Skeletal muscle cell (primary cell): ENCODE data around the gene COL4A1.

ENCODE experiments used
- DNase-seq: peaks from one replicate; pipeline ENCODE4 v3.0.0-alpha.2; 2010; ENCODE audit warnings: low read depth
- H3K4me3 ChIP-seq: 2 replicates; pipeline ENCODE4 v1.5.1; 2011; ENCODE audit warnings: low read depth, mild to moderate bottlenecking, control low read depth, low read length, moderate library complexity

The COL4A1 gene

DNA sequence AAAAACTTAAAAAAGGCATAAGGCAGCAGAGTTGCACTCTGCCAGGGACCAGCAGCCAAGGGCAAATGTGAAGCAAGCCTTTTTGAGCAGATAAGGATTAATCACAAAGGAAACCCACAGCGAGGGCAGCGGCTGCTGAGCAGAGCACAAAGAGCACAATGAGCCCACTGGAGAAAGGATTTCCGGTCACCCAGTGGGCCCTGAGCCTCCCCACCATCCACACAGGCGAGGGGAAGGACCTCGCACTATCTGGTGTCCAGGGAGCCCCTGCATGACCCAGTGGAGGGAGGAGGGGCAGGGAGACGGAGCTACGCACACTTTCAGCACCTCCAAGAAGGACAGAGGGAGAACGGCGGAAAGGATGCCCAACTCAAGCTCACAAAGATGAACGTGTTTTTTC lies 40.0 kb downstream of the COL4A1 start:
- no peak for DNase-seq
- H3K4me3 ChIP-seq, result no peak overlapping the region

DNA sequence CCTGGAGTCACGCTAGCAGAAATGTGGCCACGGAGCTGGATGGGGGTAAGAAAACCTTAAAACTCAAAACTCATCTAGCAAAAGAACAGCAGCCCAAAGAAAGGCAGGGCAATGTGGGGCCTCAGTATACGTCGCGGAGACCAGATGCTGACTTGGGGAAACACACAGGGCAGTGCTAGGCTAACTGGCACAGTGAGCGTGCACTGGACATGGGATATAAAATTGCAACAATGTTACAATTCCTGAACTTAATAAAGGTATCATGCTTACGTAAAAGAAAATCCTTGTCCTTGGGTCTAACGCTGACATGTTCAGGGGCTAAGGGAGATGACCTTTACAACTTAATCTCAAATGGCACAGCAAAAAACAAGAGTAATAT lies 40.5 kb downstream of the COL4A1 start:
- no peak overlapping the region for H3K4me3 ChIP-seq
- DNase-seq, result no peak

DNA sequence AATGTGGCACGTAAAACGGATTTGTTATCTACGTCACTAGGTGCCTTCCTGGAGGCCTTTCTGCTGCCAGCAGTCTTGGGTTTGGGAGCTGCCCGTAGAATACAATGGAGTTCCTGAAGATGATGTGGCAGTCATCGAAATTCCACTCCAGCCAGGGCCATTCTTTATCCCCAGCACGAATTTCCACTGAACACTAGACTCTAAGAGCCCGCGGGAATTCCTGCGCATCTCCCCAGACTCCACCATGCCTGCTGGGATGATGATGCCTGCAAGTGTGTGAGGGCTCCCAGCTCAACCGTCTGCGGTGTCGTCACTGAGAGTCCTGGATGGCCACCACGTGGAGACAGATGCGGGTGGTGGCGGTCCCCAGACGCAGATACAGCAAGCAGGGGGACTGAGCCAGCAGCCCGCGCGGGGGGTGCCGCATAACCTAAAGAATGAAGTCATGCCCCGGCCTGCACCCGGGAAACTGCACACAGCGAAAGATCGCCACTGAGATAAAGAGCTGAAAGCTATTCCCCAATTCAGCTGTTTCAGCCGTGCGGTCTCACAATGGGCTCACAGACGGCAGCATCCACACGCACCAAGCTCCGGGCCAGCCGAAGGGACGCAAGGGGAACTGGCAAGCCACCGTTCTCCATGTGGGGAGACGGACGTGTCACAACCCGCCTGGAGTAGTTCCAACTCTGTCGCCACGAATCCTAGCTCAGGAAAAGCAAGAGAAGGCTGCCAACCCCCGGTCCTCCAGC lies 41.1 kb downstream of the COL4A1 start:
- no peak for DNase-seq
- no peak overlapping the region for H3K4me3 ChIP-seq

DNA sequence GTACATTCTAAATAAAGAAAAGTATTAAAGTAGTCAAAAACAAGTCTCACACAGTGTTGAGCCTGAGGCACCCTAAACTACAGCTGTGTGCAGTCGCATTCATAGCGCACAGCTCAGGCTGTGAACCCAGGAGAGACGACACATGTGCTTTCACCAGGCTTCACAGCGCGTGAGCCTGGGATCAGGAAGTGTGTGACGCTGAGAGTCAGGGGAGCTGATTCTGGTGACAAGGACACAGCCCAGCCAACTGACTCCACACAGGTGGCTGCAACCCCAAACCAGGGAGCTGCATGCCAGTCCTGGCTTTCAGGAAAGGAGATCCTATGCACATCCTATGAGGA lies 41.6 kb downstream of the COL4A1 start:
- DNase-seq, result no peak
- no peak overlapping the region for H3K4me3 ChIP-seq

DNA sequence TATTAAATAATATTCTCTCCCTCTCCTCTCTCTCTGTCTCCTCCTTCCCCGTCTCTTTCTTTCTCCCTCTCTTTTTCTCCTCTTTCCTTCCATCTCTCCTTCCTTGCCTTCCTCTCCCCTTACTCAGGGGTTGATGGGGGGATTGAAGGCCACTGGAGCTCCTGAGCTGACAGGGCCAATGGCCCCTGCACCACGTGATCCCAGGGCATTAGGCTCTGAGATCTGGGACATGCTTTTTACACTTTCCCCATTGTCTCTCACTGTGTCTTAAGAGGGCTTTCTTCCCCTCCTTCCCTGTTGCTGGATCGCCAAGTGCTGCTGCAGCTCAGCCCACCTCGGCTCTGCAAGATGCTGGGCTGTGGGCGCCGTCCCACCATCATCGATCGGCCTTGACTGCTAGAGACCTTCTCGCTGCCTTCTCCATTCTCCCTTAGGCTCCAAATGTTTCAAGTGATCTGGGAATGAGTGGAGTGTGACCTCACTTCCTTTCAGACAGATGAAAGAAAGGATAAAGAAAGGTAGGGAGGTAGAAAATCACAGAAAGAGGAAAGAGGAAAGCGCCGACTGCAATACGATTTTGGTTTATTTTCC lies 42.2 kb downstream of the COL4A1 start:
- H3K4me3 ChIP-seq, result no peak overlapping the region
- no peak for DNase-seq

DNA sequence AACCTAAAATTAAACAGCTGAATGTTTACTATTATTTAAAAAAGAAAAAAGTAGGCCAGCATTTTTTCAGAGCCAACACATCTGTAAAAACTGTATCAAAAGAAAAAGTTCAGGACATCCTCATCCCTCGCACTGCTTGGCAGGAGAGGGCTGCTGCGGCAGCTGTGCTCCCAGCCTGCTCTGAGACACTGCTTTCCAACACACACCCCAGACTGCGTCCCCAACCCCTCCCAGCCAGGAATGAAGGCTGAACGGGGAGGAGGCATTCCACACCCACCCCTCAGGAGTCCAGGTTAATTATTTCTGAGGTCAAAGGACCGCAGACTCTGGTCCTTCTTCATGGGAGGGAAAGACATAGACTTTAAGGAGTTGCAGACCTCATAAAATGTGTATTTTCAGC lies 43.1 kb downstream of the COL4A1 start:
- no peak for DNase-seq
- H3K4me3 ChIP-seq, result no peak overlapping the region

DNA sequence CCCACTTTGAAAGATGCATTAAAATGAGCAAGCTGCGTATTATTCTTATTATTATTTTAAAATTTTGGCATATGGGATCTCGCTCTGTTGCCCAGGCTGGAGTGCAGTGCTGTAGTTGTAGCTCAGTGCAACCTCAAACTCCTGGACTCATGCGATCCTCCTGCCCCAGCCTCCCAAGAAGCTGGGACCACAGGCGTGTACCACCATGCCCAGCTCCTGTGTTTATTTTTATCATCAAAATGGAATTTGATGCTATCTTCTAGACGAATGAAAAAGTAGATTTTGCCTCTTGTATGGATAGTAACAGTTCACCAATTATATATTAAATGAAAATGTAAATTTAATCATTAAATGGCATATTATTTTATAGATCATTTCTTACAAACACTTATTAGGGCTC lies 43.6 kb downstream of the COL4A1 start:
- DNase-seq, result no peak
- no peak overlapping the region for H3K4me3 ChIP-seq

DNA sequence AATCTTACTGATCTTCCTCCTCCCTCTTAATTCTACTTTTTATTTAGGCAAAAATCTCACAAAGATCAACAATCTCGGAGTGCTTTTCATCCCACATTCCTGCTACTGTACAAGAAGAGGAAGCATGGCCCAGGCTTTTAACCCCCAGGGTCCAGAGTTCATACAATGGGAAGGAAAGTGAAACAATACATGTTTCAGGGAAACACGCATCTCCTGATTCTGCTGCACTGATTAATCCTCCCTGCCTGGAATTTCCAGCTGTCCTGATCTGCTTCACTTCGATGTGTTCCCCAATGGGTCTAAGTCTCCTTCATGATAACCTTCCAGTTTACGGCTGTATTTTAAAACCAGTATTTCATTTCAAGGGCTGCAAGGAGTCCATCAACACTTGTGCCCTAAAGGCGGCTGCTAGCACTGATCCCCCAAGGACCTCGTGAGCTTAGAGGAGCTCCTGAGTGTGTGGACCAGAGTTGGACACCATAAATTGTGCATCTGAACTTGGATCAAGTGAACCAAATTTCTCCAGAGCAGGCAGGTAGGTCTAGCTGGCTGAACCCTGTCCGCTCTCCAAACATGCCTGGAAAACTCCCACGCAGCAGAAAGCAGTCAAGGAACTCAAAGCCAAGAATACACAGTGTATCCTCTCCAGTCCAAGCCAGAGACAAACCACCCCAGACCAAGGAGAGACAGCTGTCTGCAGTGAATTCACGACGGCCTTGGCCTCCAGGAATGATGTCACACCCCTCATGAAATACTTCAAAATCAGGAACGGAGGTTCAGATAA lies 44.3 kb downstream of the COL4A1 start:
- no peak for DNase-seq
- no peak overlapping the region for H3K4me3 ChIP-seq

DNA sequence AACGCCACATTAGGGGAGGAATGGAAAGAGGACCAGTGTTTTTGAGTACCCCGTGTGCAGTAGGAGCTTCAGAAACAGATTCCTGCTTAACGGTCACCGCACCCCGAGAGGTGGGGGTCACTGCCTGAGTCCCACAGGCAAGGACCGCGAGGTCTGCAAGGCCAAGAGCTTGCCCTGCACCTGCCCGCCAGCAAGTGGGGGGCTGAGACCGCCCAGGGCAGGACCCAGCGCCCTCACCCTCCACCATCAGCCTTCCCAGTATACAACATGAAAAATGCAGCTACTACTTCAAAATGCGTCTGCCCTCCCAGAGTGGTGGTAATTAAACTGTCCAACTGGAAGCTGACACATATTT lies 44.9 kb downstream of the COL4A1 start:
- DNase-seq, result no peak

DNA sequence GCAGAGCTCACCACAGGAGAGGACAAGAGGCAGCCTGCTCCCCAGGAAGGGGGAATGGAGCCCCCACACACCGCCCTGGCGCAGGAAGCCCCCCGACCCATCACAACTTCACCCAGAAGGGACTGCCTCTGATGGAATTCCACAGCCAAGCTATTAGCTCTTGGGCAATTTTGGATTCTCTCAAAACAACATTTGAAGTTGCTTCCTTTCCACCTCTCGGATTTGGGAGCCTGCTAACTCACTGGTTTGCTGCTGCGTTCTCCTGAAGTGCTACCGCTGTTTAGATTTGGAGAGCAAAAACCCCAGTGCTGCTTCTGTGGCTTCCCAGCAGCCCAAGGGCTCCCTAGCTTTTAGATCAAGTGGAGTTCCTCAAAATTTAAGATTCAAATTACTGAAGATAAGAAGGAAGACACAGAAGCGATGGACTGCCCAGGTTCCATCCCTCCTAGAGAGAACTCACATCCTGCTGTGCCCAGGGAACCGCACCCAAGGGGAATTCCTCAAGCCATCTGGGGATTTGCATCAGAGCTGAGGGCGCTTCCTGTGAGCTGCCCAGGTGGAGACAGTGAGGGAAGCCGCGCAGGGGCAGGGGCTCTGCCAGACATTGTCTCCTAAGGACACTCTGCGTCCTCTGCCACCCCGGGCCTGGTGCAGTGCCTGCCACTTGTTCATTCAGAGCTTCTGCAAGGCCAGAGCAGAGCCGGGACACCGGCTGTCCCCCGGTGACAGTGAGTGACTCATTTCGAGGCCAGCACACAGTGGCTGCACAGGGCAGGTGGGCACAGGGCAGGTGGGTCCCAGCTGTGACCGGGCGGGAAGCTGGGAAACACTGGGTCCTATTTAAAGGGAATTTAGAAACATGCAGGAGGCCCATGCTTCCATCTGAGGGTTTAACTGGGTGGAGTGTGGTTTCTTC lies 45.5 kb downstream of the COL4A1 start:
- H3K4me3 ChIP-seq, result no peak overlapping the region
- DNase-seq, result no peak

More for the DNA sequence above, 44.9 kb downstream of the COL4A1 start:
- no peak overlapping the region for H3K4me3 ChIP-seq

DNA sequence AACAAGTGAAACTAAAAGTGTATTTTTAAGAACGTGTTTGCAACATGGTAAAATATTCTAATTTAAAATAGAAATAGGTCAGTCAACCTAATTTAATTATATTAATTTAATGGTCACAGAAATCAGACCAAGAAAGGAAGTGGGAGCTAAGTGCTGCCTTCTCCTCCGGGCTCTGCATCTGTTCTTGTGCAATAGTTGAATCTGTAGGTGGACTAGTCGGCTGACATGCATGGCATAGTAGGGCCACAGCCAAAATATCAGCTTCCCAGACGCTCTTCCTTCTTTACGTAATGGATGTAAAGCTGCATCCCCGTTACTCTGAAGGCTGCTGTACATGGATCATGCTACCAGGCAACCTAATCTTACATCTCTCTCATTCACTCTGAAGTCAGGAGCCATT lies 47.3 kb downstream of the COL4A1 start:
- no peak overlapping the region for H3K4me3 ChIP-seq
- no peak for DNase-seq

DNA sequence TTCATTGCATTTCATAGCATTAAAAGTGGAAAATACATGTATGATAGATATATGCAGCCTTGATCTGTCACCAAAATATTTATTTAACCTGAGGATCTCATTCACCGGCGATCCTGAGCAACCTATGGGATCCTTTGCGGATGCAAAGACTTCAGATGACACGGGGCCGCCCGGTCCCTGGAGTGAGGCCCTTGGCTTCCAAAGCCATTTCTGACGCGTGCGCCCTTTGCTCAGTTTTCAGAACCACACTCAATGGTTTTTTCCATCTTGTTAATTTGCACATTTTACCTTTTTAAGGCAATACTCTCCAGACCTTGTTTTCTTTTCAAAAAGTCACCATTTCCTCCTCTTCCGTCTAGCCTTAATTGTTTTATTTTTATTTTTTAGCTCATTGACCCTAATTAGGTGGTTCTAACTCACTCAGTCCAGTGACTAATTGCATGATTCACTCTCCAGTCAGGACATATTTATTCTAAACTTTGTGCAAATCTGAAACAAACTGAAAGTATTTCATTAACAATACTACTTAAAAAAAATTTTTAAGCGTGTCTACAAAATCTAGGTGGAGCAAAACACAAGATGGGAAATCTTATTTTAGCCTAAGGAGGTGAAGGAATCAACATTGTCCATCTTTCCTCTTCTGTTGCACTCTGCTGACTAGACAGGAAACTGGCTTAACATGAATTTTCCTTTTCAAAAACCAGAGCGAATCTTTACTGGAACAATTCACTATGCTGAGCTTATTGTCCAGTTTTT lies 47.9 kb downstream of the COL4A1 start:
- no peak overlapping the region for H3K4me3 ChIP-seq
- DNase-seq, result no peak

DNA sequence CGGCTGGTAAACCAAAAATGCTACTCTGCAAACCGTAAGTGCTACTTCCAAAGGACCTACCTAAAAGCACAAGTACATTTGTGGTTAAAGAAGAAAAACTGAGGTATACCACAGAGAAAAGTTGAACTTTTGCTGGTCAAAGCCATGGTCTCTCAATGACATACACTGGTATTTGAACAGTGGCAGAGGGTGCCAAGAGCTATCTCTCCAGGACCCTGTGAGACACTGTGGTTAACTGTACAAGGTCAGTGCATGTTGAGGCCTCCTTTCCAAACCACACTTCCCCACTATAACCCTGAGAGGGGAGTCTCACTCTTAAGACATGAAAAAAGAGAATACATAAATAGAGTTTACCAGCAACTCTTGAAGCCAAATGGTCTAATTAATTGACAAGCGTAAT lies 49.5 kb downstream of the COL4A1 start:
- no peak for DNase-seq
- H3K4me3 ChIP-seq, result no peak overlapping the region

DNA sequence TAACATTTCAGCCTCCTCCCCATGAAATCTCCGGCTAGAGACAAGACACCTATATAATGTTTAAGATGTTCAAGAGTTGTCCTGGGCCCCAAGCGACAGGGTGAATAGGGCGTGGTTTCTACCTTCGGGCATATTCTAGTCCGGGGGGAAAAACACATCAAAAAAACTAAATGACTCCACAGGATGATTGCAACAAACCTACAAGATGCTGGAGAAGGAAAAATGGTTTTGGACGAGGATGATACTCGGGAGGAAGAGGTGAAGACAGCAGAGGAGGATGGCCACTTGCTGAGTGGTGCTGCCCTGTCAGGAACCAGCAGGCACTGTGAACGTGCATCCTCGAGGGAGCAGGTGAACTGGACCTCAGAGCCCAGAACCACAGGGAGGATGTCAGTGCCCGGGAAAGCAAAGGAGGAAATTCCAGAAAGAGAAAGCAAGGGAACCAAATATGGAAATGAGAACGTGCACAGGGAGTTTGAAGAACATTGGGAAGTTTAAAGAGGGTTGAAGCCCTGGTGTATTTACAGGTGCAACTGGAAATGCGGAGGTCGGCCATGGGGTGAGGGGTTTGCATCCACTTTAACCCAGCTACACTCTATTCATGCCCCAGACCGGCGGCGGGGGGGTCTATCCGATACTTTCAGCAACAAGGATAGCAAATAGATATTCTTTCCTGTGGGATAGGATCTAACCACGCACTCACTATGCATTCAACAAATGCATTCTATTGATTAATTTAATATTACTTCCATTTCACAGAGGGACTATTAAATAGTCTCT lies 50.6 kb downstream of the COL4A1 start:
- DNase-seq, result no peak
- H3K4me3 ChIP-seq, result no peak overlapping the region

DNA sequence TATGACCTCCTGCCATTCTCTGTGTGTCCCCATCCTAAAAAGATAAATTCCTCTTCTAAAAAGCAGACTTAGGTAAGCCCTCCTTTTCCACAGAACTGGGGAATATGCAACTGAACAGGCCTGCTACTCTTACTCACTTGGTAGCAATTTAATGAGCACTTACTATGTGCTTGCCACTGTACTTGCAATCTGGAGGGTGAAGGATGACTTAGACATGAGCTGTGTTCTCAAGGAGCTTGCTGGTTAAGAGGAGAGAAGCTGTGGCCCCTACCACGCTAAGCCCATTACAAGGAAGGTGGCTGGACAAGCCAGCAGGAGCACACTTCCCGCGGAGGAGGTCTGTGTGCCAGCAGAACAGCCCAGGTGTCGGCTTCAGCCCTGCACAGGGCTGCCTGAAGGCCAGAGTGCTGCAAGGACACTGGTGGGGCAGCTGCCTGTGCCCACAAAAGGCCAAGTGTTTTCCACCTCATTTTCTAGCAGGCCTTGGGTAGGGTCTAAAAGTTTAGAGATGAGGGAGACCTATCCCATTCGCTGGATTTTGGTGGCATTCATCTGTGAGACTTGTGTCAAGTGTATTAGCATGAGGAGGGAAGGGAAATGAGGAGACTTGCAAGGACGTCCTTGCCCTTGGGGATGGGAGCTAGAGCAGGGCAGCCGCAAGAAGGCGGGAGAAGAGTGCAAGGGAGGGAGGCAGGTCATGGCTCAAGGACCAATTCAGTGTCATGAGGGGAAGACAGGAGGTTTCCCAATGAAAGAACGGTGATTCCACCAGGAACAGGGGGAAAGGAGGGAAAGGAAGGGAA lies 52.0 kb downstream of the COL4A1 start:
- no peak for DNase-seq

DNA sequence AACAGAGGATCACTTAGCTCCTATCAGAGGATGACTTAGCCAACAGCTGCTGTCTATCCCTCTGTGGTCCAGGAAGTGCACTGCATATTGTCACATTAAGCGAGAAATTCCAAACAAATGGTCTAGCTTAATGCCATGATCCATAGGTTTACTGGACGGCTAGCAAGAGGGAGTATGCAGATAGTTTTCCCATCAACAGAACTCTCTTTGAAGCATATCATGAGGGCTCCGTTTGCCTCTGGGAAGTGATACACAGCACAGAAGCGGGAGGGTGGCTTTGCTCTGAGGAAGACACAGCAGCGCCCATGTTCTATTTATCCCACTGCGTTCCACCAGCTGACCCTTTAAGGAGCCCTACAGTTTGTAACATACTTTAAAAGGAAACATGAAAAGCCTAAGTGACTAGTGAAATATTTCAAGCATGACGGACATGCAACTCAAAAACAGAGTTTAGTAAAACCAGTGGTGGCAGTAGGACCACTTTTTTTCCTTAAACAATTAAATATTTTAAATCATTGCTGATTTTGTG lies 52.7 kb downstream of the COL4A1 start:
- DNase-seq, result no peak
- H3K4me3 ChIP-seq, result no peak overlapping the region

More for the DNA sequence above, 52.0 kb downstream of the COL4A1 start:
- no peak overlapping the region for H3K4me3 ChIP-seq

DNA sequence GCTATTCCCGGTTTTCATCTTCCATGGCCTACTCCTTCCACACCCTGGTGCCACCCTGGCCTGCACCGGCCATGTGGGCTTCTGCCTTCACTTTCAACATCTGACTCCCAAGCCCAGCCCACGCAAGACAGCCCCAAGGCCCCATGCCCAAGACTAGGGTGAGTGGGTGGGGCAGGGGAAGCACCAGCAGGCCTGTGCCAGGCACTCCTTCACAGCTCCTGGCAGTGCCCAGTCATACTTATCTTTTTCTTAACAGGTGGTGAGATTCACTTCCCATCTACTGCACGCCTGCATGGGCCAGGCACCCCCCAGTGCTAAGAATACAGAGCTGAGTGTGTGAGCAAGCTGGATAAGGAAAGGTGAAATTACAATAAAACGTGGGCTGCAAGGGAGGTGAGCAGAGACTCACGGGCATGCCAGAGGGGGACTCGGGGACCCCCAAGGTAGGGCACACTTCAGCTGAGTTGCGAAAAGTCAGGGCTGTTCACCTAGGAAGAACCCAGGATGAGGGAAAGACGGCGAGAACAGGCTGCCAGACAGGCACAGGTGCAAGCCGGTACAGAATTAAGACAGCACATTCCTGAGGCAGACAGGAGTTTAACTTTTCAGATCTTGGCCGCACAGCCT lies 55.7 kb downstream of the COL4A1 start:
- no peak overlapping the region for H3K4me3 ChIP-seq
- no peak for DNase-seq
